ENCODE results near the gene IP6K1.

- TF ChIP-seq, protein P1, sequence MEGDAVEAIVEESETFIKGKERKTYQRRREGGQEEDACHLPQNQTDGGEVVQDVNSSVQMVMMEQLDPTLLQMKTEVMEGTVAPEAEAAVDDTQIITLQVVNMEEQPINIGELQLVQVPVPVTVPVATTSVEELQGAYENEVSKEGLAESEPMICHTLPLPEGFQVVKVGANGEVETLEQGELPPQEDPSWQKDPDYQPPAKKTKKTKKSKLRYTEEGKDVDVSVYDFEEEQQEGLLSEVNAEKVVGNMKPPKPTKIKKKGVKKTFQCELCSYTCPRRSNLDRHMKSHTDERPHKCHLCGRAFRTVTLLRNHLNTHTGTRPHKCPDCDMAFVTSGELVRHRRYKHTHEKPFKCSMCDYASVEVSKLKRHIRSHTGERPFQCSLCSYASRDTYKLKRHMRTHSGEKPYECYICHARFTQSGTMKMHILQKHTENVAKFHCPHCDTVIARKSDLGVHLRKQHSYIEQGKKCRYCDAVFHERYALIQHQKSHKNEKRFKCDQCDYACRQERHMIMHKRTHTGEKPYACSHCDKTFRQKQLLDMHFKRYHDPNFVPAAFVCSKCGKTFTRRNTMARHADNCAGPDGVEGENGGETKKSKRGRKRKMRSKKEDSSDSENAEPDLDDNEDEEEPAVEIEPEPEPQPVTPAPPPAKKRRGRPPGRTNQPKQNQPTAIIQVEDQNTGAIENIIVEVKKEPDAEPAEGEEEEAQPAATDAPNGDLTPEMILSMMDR (conservative IDR thresholded peaks at IDR 0.05; ENCODE audit: low read length), result no peak
- no peak for TF ChIP-seq EZH2phosphoT487 (IDR thresholded peaks at IDR 0.05; ENCODE audit: borderline replicate concordance, low read depth, low read length)
These were observed 31.8 kb downstream of the IP6K1 start for GRCh38 chr3:49754536-49754935.
